SJSA1 (cell line): Measurements from ENCODE around the gene EPAS1. TPM values are rescaled to one million over a fixed set of nuclear protein-coding genes. Genes with fewer than 3 reads are reported as not detected.

Source experiments
- DNase-seq, 2 experiments: peaks; one replicate each; pipeline ENCODE4 v3.0.0-alpha.2; 2015 to 2020; ENCODE audit warnings: low spot score in 2 of 2, low read depth in 1 of 2
- H3K27ac ChIP-seq: fragments of 250-450 bp; sonication (Bioruptor Pico); 2 replicates; pipeline ENCODE4 v1.5.1; 2020; ENCODE audit warnings: mild to moderate bottlenecking, moderate library complexity
- H3K27me3 ChIP-seq: fragments of 250-450 bp; sonication (Bioruptor Pico); replicated peaks from 2 replicates; pipeline ENCODE4 v1.5.1; 2020; ENCODE audit warnings: mild to moderate bottlenecking, moderate library complexity
- H3K36me3 ChIP-seq: fragments of 250-450 bp; sonication (Bioruptor Pico); 2 replicates; pipeline ENCODE4 v1.5.1; 2020; ENCODE audit warnings: mild to moderate bottlenecking
- H3K4me1 ChIP-seq: fragments of 250-450 bp; sonication (Bioruptor Pico); replicated peaks from 2 replicates; pipeline ENCODE4 v1.6.1; 2021; ENCODE audit warnings: mild to moderate bottlenecking
- H3K4me3 ChIP-seq: fragments of 250-450 bp; sonication (Bioruptor Pico); 2 replicates; pipeline ENCODE4 v1.5.1; 2020; ENCODE audit warnings: mild to moderate bottlenecking
- H3K9me3 ChIP-seq: fragments of 250-450 bp; sonication (Bioruptor Pico); replicated peaks from 2 replicates; pipeline ENCODE4 v1.5.1; 2020; ENCODE audit warnings: mild to moderate bottlenecking
- total RNA-seq: library from RNA; depleted of rRNA; stranded (reverse); fragments of >200 nt; shearing (Covaris generic); gene quantifications from 2 replicates; pipeline ENCODE4 v1.2.3, GENCODE V29; 2014; rRNA removed

The EPAS1 gene
- total RNA-seq, 1 experiment from 2014 or later, result 12.9 TPM

- Histone ChIP-seq H3K27ac (no peak overlapping the region), H3K27me3 (no peaks in the 10 kb centered on the region; the same call in 1 of the 2 replicates), H3K4me1 (peaks cover 17% of the 10 kb centered on the region), H3K9me3 (no peaks in the 10 kb centered on the region), H3K36me3 (no peaks in the 10 kb centered on the region), H3K4me3 (no peak overlapping the region)
- no peak for DNase-seq
Observed at GRCh38 chr2:46430992-46431391, 133.8 kb downstream of the EPAS1 start.

GRCh38 chr2:46431481-46432235, 134.5 kb downstream of the EPAS1 start:
- Histone ChIP-seq H3K36me3 (no peaks in the 10 kb centered on the region), H3K4me1 (peaks cover 18% of the 10 kb centered on the region), H3K4me3 (no peak overlapping the region), H3K27ac (no peak overlapping the region), H3K27me3 (no peaks in the 10 kb centered on the region; the same call in 1 of the 2 replicates), H3K9me3 (no peaks in the 10 kb centered on the region)
- no peak for DNase-seq

GRCh38 chr2:46434851-46435273, 137.7 kb downstream of the EPAS1 start:
- Histone ChIP-seq H3K4me3 (no peak overlapping the region), H3K4me1 (peaks cover 18% of the 10 kb centered on the region), H3K27me3 (no peaks in the 10 kb centered on the region; the same call in none of the 2 replicates), H3K9me3 (no peaks in the 10 kb centered on the region), H3K27ac (no peak overlapping the region), H3K36me3 (no peaks in the 10 kb centered on the region)
- DNase-seq, result peak in 1 of 2 experiments; percentile 40

- H3K27ac ChIP-seq, result no peak overlapping the region
- peaks cover 18% of the 10 kb centered on the region for H3K4me1 ChIP-seq
- no peak overlapping the region for H3K4me3 ChIP-seq
- H3K9me3 ChIP-seq, result no peaks in the 10 kb centered on the region
- H3K27me3 ChIP-seq, result no peaks in the 10 kb centered on the region; the same call in none of the 2 replicates
- no peak for DNase-seq
- no peaks in the 10 kb centered on the region for H3K36me3 ChIP-seq
Observed at GRCh38 chr2:46435353-46435752, 138.1 kb downstream of the EPAS1 start.

- Histone ChIP-seq H3K9me3 (no peaks in the 10 kb centered on the region), H3K27me3 (no peaks in the 10 kb centered on the region; the same call in none of the 2 replicates), H3K4me3 (no peak overlapping the region), H3K27ac (no peak overlapping the region), H3K36me3 (no peaks in the 10 kb centered on the region), H3K4me1 (peaks cover 18% of the 10 kb centered on the region)
- DNase-seq, result no peak
Observed at GRCh38 chr2:46435796-46436360, 138.7 kb downstream of the EPAS1 start.

Other genes starting within 250 kb of the EPAS1 start
- not detected in 2 replicates for gene TMEM247, start 182.2 kb downstream of the EPAS1 start, total RNA-seq
- 31.3 and 40.0 TPM in 2 replicates for gene RHOQ, start 245.1 kb downstream of the EPAS1 start, total RNA-seq
- gene ATP6V1E2, start 245.2 kb downstream of the EPAS1 start, total RNA-seq, result 3.6 and 6.4 TPM in 2 replicates